Psoas muscle (tissue), 8 donors: ENCODE results near the gene ARHGEF7. TPM values are rescaled to one million over a fixed set of nuclear protein-coding genes. Genes with fewer than 3 reads are reported as not detected.

Experiments used
- ATAC-seq, 4 donors: fragments of 200-7000 bp; cut with Tn5 transposase; one replicate each; pipeline ENCODE4 v1.9.1; 2020; ENCODE audit warnings: moderate library complexity in 3 of 4, mild to moderate bottlenecking in 2 of 4
- DNase-seq, 2 donors: peaks; one replicate each; pipeline ENCODE4 v3.0.0-alpha.2; 2020
- H3K27ac ChIP-seq: fragments of 200-600 bp; one replicate; pipeline ENCODE4 v1.8.0; 2022
- H3K27me3 ChIP-seq, 3 donors: fragments of 200-600 bp in 1 of 3; one replicate each; pipeline versions ENCODE4 v1.6.1 to v1.8.0; 2013 to 2022; ENCODE audit warnings: low read length in 2 of 3, mild to moderate bottlenecking in 2 of 3, moderate library complexity in 1 of 3; ENCODE audit not compliant: insufficient read depth in 3 of 3
- H3K36me3 ChIP-seq, 2 donors: fragments of 200-600 bp in 1 of 2; one replicate each; pipeline versions ENCODE4 v1.6.1 to v1.8.0; 2013 to 2022; ENCODE audit warnings: low read depth in 1 of 2, mild to moderate bottlenecking in 1 of 2, moderate library complexity in 1 of 2; ENCODE audit not compliant: insufficient read depth in 1 of 2
- H3K4me1 ChIP-seq: fragments of 200-600 bp; one replicate; pipeline ENCODE4 v1.8.0; 2022
- H3K4me3 ChIP-seq: fragments of 200-600 bp; one replicate; pipeline ENCODE4 v1.8.0; 2022; ENCODE audit warnings: mild to moderate bottlenecking
- H3K9me3 ChIP-seq: fragments of 200-600 bp; one replicate; pipeline ENCODE4 v1.8.0; 2022
- WGBS, 3 donors: extraction: QIAGEN DNeasy Blood & Tissue Kit; methylation state at CpG; one replicate each; pipeline versions ENCODE4 v1.1.6 to v1.1.7; 2013; 5-methylcytosine and 5-hydroxymethylcytosine counted together
- intact Hi-C, 2 donors: fragments of 100-400 bp; cut with DNase I; formaldehyde crosslinking; loops; one replicate each; pipeline versions ENCODE4 v1.11.0 to v1.14.2; 2022
- polyA plus RNA-seq, 3 donors: library from polyadenylated mRNA; stranded (reverse); fragments of 200-250 nt; gene quantifications; one replicate each; pipeline ENCODE4 v1.2.3, GENCODE V29; 2013
- total RNA-seq, 4 donors: library from RNA; stranded (reverse); fragmentation: NEBNext Ultra II Directional in 2 of 4; extraction: Animal tissue kit (Norgen Biotek cat#: 25700) in 2 of 4; gene quantifications; one replicate each; pipeline versions ENCODE4 v1.2.1 to v1.2.4, GENCODE V29; 2021 to 2023
- TF ChIP-seq, protein P1 (sequence below): fragments of 200-600 bp; IDR thresholded peaks from one replicate; pipeline ENCODE4 v1.8.0; 2022; ENCODE audit warnings: antibody characterized with exemption
- donor health status: healthy with polysubstance abuse.
- donor health status: DM: no; HTN: no; CAD: no; lungs with moderate emphysema.
- donor health status: Bipolar disorder and iron deficiency.
- donor health status: healthy.
- donor health status: DM: yes; HTN: yes; CAD: no.
- donor health status: DM: no; HTN: no; CAD: no.
- donor health status: DM: no; HTN: no; CAD: no.
- donor health status: DM: yes; HTN: yes; CAD: no.

Gene ARHGEF7
- total and polyA plus RNA-seq, 7 donors, result 21.6 to 53.6 (median 46.8) TPM

DNA sequence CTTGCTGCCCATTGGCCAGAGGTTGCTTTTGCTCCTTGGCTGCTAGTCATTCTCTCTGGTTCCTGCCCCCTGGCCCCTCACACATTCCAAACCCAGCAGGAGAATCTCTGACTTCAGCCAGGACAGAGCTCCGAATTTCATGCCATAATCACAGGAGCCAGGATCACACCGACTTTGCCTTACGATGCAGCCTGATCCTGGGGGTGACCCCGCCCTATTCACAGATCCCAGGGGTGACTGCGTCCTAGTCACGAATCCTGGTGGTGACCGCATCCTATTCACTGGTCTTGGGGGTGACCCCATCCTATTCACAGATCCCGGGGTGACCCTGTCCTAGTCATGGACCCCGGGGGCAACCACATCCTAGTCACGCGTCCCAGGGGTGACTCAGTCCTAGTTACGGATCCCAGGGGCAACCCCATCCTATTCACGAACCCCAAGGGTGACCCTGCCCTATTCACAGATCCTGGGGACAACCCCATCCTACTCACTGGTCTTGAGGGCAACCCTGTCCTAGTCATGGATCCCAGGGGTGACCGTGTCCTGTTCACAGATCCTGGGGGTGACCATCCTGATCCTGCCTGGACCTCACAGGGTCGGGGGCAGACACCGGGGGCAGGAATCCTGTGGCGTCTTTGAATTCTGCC is 198.0 kb downstream of the ARHGEF7 start:
- no peak for DNase-seq
- H3K9me3 ChIP-seq, result no peaks in the 10 kb centered on the region
- intact Hi-C loops, result no loop called here
- peak in 2 of 4 donors; percentile 19 to 25 for ATAC-seq
- whole genome bisulfite sequencing, 3 donors, result 98% methylated on average over 17 of the region's 17 CpGs
- no peak overlapping the region for H3K4me3 ChIP-seq
- TF ChIP-seq, protein P1, sequence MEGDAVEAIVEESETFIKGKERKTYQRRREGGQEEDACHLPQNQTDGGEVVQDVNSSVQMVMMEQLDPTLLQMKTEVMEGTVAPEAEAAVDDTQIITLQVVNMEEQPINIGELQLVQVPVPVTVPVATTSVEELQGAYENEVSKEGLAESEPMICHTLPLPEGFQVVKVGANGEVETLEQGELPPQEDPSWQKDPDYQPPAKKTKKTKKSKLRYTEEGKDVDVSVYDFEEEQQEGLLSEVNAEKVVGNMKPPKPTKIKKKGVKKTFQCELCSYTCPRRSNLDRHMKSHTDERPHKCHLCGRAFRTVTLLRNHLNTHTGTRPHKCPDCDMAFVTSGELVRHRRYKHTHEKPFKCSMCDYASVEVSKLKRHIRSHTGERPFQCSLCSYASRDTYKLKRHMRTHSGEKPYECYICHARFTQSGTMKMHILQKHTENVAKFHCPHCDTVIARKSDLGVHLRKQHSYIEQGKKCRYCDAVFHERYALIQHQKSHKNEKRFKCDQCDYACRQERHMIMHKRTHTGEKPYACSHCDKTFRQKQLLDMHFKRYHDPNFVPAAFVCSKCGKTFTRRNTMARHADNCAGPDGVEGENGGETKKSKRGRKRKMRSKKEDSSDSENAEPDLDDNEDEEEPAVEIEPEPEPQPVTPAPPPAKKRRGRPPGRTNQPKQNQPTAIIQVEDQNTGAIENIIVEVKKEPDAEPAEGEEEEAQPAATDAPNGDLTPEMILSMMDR, result no peak
- H3K36me3 ChIP-seq, result peaks cover 0 to 20% of the 10 kb centered on the region in 2 donors
- H3K4me1 ChIP-seq, result no peaks in the 10 kb centered on the region
- no peaks in the 10 kb centered on the region for H3K27me3 ChIP-seq
- no peak overlapping the region for H3K27ac ChIP-seq

DNA sequence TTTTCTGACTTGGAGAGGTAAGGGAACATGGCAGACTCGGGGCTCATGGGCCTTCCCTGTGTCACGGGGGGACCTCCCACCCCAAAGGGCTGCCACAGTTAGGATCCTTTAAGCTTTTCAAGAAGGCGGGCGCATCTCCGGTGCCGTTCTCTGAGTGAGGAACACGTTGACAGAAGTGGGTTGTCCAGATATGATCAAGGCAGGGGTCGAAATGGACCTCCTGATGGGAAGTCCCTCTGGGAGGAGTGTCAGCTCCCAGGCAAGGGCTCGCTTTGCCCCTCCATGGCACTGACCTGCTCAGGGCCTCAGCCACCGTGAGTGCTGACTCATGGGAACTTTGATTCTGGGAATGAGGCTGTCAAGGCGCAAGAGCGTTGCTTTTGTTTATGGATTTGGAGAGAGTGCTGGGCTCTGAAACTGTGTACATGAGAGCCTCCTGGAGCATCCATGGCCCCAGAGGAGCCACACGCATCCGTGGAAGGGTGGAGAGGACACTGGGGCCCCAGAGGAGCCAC is 198.9 kb downstream of the ARHGEF7 start:
- Histone ChIP-seq H3K27ac (no peak overlapping the region), H3K9me3 (no peaks in the 10 kb centered on the region), H3K36me3 (peaks cover 0 to 14% of the 10 kb centered on the region in 2 donors), H3K27me3 (no peaks in the 10 kb centered on the region), H3K4me3 (no peak overlapping the region), H3K4me1 (no peaks in the 10 kb centered on the region)
- peak in 1 of 4 donors; percentile 4 for ATAC-seq
- 81 to 83% (median 82%) methylated on average over 14 of the region's 14 CpGs for WGBS, 3 donors
- TF ChIP-seq, protein P1, result no peak
- intact Hi-C loops, result no loop called here
- no peak for DNase-seq

DNA sequence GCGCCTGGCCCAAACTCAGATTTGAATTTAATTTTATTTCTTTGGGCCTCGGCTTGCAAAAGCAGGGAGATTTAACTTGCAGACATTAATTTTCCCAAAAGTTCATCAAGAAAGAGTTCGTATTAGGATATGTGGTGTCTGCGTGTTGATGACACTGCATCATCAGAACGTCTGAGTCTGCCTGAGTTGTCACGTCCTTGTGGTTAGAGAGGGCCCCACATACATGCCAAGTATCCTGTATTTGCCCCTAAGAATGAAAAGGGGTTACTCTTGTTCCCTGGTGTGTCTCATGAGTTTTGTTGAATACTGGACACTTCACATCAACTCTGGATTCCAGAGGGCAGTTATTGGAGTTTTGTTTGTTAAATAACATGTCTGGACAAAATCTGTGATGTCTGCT is 199.7 kb downstream of the ARHGEF7 start:
- intact Hi-C loops, result no loop called here
- Histone ChIP-seq H3K36me3 (peaks cover 0 to 11% of the 10 kb centered on the region in 2 donors), H3K4me3 (no peak overlapping the region), H3K9me3 (no peaks in the 10 kb centered on the region), H3K27ac (no peak overlapping the region), H3K27me3 (no peaks in the 10 kb centered on the region), H3K4me1 (no peaks in the 10 kb centered on the region)
- ATAC-seq (no peak), DNase-seq (no peak)
- TF ChIP-seq, protein P1, result no peak
- 81 to 86% (median 85%) methylated on average over 6 of the region's 6 CpGs for WGBS, 3 donors

DNA sequence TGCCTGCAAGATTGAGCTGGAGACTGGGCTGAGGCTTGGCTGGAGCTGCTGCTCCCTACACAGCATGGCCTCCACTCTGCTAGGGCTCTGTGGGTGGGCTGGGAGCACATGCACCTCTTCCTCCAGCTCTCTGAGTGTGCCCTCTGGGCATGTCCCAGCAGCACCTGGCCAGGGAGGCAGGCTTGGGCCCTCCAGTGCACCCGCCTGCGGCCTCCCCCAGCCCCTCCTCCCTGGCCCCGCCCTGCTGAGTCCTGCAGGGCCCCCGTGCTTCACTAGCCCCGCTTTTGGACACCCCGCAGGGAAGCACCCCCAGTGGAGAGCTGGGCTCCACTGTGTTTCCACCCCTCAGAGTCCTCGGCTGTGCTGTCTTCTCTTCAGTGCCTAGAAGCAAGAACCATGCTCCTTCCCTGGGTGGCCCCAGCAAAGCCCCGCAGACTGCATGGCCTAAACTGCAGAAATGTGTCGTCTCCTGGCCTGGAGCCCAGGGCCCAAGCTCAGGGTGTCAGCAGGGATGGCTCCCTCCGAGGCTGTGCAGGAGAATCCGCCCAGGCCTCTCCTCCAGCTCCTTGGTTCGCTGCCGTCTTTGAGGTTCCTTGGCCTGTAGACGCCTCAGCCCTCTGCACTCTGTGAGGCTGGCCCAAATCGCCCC is 200.4 kb downstream of the ARHGEF7 start:
- Histone ChIP-seq H3K4me1 (no peaks in the 10 kb centered on the region), H3K9me3 (no peaks in the 10 kb centered on the region), H3K27ac (no peak overlapping the region), H3K36me3 (peaks cover 0 to 11% of the 10 kb centered on the region in 2 donors), H3K27me3 (no peaks in the 10 kb centered on the region), H3K4me3 (no peak overlapping the region)
- peak in 2 of 4 donors; percentile 18 to 22 for ATAC-seq
- WGBS, 3 donors, result 82 to 85% (median 84%) methylated on average over 15 of the region's 15 CpGs
- DNase-seq, result no peak
- TF ChIP-seq, protein P1, result no peak
- intact Hi-C loops, result no loop called here
